Measurements from ENCODE around the gene ITGAL. TPM values are rescaled to one million over a fixed set of nuclear protein-coding genes. Genes with fewer than 3 reads are reported as not detected.

The ITGAL gene
- total and polyA plus RNA-seq, 2 of the 13 experiments (the other 11 are each of a cell fraction or from before 2014, with no cell fraction given), result 0.86 to 1.2 TPM

DNA sequence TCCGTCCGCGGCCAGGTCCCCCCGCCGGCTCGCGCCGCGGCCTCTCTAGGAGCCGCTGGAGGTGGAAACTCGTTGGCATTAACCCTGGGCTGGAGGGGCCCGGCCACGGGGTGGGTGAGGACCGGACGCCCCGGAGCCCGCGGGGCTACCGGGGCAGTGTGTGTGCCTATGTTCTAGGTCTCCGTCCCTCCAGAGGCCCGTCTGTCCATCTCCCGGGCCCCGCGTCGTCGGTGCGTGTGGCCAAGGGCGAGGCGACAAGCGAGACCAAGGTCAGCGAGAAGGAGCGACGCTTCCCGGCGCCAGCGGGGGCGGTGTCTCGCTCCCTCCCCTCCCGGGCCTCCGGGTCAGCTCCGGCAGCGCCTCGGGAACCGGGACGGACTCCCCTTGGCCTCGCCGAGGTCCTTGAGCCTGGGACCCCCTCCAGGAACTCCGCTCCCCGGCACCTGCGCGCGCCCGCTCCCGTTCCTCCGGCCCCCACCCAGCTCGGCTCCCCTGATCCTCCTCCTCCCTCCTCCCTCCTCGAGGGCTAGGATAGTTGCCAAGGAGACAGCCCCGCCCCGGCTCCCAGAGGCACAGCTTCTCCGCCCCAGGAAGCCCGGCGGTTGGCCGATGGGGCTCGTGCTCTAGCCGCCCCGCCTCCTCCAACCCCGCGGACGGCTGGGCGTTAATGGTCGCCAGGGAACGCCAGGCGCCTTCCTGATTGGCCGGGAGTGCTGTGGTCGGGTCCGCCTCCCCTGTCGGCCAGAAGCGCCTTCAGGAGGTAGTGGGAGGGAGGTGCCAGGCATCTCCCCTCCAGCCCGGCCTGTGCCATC is 54.5 kb downstream of the ITGAL start (continued):
- TF ChIP-seq SRSF1 (optimal IDR thresholded peaks at IDR 0.05; ENCODE audit: low read depth, low read length) (peak; percentile 81), ZNF549 (CRISPR knock-in tag; IDR thresholded peaks at IDR 0.05) (no peak), ZKSCAN5 (CRISPR knock-in tag; IDR thresholded peaks at IDR 0.05) (no peak), RELA (CRISPR knock-in tag; IDR thresholded peaks at IDR 0.05) (no peak), ZNF136 (CRISPR knock-in tag; IDR thresholded peaks at IDR 0.05; ENCODE audit: low read depth) (0 out of 2 replicates have a peak, but pooled peaks have one; percentile 73), NFRKB (IDR thresholded peaks at IDR 0.05) (no peak), JUND (CRISPR knock-in tag; IDR thresholded peaks at IDR 0.05) (no peak), ZNF350 (CRISPR knock-in tag; IDR thresholded peaks at IDR 0.05; ENCODE audit: borderline replicate concordance, low read depth) (peak; percentile 85), ZZZ3 (CRISPR knock-in tag; IDR thresholded peaks at IDR 0.05; ENCODE audit: borderline replicate concordance) (0 out of 2 replicates have a peak, but pooled peaks have one; percentile 55), ZNF253 (CRISPR knock-in tag; IDR thresholded peaks at IDR 0.05; ENCODE audit: borderline replicate concordance) (no peak)
- TF ChIP-seq, protein P1, sequence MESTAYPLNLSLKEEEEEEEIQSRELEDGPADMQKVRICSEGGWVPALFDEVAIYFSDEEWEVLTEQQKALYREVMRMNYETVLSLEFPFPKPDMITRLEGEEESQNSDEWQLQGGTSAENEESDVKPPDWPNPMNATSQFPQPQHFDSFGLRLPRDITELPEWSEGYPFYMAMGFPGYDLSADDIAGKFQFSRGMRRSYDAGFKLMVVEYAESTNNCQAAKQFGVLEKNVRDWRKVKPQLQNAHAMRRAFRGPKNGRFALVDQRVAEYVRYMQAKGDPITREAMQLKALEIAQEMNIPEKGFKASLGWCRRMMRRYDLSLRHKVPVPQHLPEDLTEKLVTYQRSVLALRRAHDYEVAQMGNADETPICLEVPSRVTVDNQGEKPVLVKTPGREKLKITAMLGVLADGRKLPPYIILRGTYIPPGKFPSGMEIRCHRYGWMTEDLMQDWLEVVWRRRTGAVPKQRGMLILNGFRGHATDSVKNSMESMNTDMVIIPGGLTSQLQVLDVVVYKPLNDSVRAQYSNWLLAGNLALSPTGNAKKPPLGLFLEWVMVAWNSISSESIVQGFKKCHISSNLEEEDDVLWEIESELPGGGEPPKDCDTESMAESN (CRISPR knock-in tag; conservative IDR thresholded peaks at IDR 0.05), result peak; percentile 67
- TF ChIP-seq, protein P2, sequence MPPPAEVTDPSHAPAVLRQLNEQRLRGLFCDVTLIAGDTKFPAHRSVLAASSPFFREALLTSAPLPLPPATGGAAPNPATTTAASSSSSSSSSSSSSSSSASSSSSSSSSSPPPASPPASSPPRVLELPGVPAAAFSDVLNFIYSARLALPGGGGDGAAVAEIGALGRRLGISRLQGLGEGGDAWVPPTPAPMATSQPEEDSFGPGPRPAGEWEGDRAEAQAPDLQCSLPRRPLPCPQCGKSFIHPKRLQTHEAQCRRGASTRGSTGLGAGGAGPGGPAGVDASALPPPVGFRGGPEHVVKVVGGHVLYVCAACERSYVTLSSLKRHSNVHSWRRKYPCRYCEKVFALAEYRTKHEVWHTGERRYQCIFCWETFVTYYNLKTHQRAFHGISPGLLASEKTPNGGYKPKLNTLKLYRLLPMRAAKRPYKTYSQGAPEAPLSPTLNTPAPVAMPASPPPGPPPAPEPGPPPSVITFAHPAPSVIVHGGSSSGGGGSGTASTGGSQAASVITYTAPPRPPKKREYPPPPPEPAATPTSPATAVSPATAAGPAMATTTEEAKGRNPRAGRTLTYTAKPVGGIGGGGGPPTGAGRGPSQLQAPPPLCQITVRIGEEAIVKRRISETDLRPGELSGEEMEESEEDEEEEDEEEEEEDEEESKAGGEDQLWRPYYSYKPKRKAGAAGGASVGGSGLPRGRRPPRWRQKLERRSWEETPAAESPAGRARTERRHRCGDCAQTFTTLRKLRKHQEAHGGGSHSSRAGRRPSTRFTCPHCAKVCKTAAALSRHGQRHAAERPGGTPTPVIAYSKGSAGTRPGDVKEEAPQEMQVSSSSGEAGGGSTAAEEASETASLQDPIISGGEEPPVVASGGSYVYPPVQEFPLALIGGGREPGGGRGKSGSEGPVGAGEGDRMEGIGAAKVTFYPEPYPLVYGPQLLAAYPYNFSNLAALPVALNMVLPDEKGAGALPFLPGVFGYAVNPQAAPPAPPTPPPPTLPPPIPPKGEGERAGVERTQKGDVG (CRISPR knock-in tag; IDR thresholded peaks at IDR 0.05; ENCODE audit: borderline replicate concordance), result peak; percentile 40
- TF ChIP-seq, protein P3, sequence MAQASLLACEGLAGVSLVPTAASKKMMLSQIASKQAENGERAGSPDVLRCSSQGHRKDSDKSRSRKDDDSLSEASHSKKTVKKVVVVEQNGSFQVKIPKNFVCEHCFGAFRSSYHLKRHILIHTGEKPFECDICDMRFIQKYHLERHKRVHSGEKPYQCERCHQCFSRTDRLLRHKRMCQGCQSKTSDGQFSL (CRISPR knock-in tag; IDR thresholded peaks at IDR 0.05), result peak; percentile 94
- TF ChIP-seq, protein P4, sequence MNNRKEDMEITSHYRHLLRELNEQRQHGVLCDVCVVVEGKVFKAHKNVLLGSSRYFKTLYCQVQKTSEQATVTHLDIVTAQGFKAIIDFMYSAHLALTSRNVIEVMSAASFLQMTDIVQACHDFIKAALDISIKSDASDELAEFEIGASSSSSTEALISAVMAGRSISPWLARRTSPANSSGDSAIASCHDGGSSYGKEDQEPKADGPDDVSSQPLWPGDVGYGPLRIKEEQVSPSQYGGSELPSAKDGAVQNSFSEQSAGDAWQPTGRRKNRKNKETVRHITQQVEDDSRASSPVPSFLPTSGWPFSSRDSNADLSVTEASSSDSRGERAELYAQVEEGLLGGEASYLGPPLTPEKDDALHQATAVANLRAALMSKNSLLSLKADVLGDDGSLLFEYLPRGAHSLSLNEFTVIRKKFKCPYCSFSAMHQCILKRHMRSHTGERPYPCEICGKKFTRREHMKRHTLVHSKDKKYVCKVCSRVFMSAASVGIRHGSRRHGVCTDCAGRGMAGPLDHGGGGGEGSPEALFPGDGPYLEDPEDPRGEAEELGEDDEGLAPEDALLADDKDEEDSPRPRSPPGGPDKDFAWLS (CRISPR knock-in tag; IDR thresholded peaks at IDR 0.05; ENCODE audit: borderline replicate concordance), result no peak
- TF ChIP-seq, protein P5, sequence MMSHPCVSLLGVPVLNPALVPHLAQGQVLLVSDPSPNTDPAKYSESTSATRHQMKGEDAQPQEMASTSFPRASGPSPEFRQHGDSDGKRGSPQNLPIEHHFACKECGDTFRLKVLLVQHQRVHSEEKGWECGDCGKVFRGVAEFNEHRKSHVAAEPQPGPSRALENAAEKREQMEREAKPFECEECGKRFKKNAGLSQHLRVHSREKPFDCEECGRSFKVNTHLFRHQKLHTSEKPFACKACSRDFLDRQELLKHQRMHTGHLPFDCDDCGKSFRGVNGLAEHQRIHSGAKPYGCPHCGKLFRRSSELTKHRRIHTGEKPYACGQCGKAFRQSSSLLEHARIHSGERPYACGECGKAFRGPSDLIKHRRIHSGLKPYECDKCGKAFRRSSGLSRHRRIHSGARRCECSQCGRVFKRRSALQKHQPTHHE (CRISPR knock-in tag; IDR thresholded peaks at IDR 0.05; ENCODE audit: borderline replicate concordance), result 0 out of 2 replicates have a peak, but pooled peaks have one; percentile 50
- TF ChIP-seq, protein P6, sequence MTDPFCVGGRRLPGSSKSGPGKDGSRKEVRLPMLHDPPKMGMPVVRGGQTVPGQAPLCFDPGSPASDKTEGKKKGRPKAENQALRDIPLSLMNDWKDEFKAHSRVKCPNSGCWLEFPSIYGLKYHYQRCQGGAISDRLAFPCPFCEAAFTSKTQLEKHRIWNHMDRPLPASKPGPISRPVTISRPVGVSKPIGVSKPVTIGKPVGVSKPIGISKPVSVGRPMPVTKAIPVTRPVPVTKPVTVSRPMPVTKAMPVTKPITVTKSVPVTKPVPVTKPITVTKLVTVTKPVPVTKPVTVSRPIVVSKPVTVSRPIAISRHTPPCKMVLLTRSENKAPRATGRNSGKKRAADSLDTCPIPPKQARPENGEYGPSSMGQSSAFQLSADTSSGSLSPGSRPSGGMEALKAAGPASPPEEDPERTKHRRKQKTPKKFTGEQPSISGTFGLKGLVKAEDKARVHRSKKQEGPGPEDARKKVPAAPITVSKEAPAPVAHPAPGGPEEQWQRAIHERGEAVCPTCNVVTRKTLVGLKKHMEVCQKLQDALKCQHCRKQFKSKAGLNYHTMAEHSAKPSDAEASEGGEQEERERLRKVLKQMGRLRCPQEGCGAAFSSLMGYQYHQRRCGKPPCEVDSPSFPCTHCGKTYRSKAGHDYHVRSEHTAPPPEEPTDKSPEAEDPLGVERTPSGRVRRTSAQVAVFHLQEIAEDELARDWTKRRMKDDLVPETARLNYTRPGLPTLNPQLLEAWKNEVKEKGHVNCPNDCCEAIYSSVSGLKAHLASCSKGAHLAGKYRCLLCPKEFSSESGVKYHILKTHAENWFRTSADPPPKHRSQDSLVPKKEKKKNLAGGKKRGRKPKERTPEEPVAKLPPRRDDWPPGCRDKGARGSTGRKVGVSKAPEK (CRISPR knock-in tag; IDR thresholded peaks at IDR 0.05; ENCODE audit: borderline replicate concordance), result 0 out of 2 replicates have a peak, but pooled peaks have one; percentile 27
